Testis (tissue), 3 donors: Measurements from ENCODE around the gene VPS52. TPM values are rescaled to one million over a fixed set of nuclear protein-coding genes. Genes with fewer than 3 reads are reported as not detected.

ENCODE experiments used
- DNase-seq: peaks from one replicate; pipeline ENCODE4 v3.0.0-alpha.2; 2019
- H3K27ac ChIP-seq, 2 donors: fragments of 200-600 bp; sonication (generic); one replicate each; pipeline ENCODE4 v1.5.1; 2019
- H3K27me3 ChIP-seq: fragments of 200-600 bp; sonication (generic); one replicate; pipeline ENCODE4 v1.5.1; 2019
- H3K36me3 ChIP-seq: fragments of 200-600 bp; sonication (generic); one replicate; pipeline ENCODE4 v1.5.1; 2017; ENCODE audit warnings: low read depth; ENCODE audit errors: missing control alignments
- H3K4me1 ChIP-seq: fragments of 200-600 bp; sonication (generic); one replicate; pipeline ENCODE4 v1.5.1; 2019
- H3K4me3 ChIP-seq, 2 donors: fragments of 200-600 bp; sonication (generic); one replicate each; pipeline ENCODE4 v1.5.1; 2017 to 2019
- H3K9me3 ChIP-seq: fragments of 200-600 bp; sonication (generic); one replicate; pipeline ENCODE4 v1.5.1; 2017
- POLR2A ChIP-seq: fragments of 450-650 bp; IDR thresholded peaks from one replicate; pipeline ENCODE4 v1.6.1; 2017; ENCODE audit warnings: antibody characterized with exemption, mild to moderate bottlenecking, moderate library complexity
- WGBS, 2 donors: methylation state at CpG; one replicate each; pipeline ENCODE4 v1.1.5; 2018; 5-methylcytosine and 5-hydroxymethylcytosine counted together
- intact Hi-C: fragments of 100-400 bp; cut with DNase I; formaldehyde crosslinking; loops from one replicate; pipeline ENCODE4 v1.15.1; 2023; ENCODE audit warnings: low total_unique reads
- polyA plus RNA-seq: library from polyadenylated mRNA; stranded (reverse); fragments of 350-450 nt; fragmentation: Illumina TruSeq; extraction: RNeasy Lipid Tissue Mini Kit (QIAGEN cat#74804); gene quantifications from one replicate; pipeline ENCODE4 v1.2.3, GENCODE V29; 2014; ENCODE audit warnings: low read depth, low replicate concordance; ENCODE audit not compliant: insufficient read depth
- total RNA-seq, 2 donors: library from RNA; depleted of rRNA; stranded (reverse); fragments of >200 nt; gene quantifications; one replicate each; pipeline ENCODE4 v1.2.3, GENCODE V29; 2016
- TF ChIP-seq, protein P1 (sequence below), 3 experiments: fragments of 450-650 bp in 2 of 3; fragments of 200-600 bp in 1 of 3; sonication (generic) in 1 of 3; IDR thresholded peaks; one replicate each; pipeline ENCODE4 v1.5.1; 2016 to 2019; ENCODE audit warnings: antibody characterized with exemption in 3 of 3, mild to moderate bottlenecking in 2 of 3, moderate library complexity in 1 of 3

Gene VPS52
- total and polyA plus RNA-seq, 3 donors from 2014 or later: 71.0 to 87.1 (median 85.0) TPM

DNA sequence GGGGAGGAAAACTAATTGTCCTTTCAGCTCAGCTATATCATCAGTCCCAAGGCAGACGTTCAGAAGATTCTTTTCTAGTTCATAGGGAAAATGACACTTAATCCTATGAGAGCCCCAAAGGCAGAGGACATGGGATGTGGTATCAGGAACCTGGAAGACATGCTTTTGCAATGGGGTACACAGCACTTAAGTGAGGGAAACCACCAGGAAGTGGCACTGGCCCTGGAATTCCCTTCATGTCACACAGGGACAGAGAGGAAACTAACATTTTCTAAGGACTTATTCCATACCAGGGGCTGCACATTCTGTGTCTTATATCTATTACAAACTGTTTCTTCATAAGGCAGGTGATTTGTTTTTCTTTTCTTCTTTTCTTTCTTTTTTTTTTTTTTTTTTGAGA lies 28.2 kb downstream of the VPS52 start:
- no peak for DNase-seq
- H3K4me1 ChIP-seq: peaks cover 6% of the 10 kb centered on the region

DNA sequence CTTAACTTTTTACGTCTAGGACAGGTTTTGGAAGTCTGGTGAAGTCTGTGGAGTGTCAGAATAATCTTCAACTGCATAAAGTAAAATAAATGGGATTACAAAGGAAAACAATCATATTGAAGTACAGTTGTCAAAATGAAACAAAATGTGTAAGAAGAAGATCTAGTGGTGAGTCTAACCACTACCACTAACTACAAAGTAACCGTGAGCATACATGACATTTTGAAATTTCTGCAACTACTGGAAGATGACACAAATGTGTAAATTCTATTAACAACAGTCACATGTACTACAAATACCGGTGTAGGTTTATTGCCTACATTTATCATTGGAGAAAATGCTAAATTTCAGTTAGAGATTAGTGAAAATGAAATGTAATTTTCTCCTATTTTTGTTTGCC lies 29.7 kb downstream of the VPS52 start:
- H3K27me3 ChIP-seq: no peaks in the 10 kb centered on the region
- H3K36me3 ChIP-seq: no peaks in the 10 kb centered on the region
- intact Hi-C loops: no loop called here
- no peak overlapping the region for H3K4me3 ChIP-seq
- WGBS, 2 donors: 63 to 70% methylated on average over 3 of the region's 3 CpGs
- H3K27ac ChIP-seq: no peak overlapping the region
- DNase-seq: no peak
- TF ChIP-seq POLR2A: no peak
- TF ChIP-seq, protein P1, sequence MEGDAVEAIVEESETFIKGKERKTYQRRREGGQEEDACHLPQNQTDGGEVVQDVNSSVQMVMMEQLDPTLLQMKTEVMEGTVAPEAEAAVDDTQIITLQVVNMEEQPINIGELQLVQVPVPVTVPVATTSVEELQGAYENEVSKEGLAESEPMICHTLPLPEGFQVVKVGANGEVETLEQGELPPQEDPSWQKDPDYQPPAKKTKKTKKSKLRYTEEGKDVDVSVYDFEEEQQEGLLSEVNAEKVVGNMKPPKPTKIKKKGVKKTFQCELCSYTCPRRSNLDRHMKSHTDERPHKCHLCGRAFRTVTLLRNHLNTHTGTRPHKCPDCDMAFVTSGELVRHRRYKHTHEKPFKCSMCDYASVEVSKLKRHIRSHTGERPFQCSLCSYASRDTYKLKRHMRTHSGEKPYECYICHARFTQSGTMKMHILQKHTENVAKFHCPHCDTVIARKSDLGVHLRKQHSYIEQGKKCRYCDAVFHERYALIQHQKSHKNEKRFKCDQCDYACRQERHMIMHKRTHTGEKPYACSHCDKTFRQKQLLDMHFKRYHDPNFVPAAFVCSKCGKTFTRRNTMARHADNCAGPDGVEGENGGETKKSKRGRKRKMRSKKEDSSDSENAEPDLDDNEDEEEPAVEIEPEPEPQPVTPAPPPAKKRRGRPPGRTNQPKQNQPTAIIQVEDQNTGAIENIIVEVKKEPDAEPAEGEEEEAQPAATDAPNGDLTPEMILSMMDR (IDR thresholded peaks at IDR 0.05): no peak
- H3K9me3 ChIP-seq: no peaks in the 10 kb centered on the region
- H3K4me1 ChIP-seq: no peaks in the 10 kb centered on the region

More for the DNA sequence above, 28.2 kb downstream of the VPS52 start:
- Histone ChIP-seq H3K27ac (no peak overlapping the region), H3K4me3 (no peak overlapping the region), H3K9me3 (no peaks in the 10 kb centered on the region), H3K36me3 (no peaks in the 10 kb centered on the region), H3K27me3 (no peaks in the 10 kb centered on the region)
- intact Hi-C loops: no loop called here
- TF ChIP-seq, protein P1 (IDR thresholded peaks at IDR 0.05): no peak
- no peak for TF ChIP-seq POLR2A
- WGBS, 2 donors: 31 to 53% methylated on average over 1 of the region's 1 CpG

GRCh38 chr6:33237741-33238140 lies 33.9 kb downstream of the VPS52 start:
- Histone ChIP-seq H3K4me3 (no peak overlapping the region), H3K9me3 (no peaks in the 10 kb centered on the region), H3K27ac (peak overlapping the region in 1 of 2 donors; percentile 7), H3K36me3 (no peaks in the 10 kb centered on the region), H3K4me1 (no peaks in the 10 kb centered on the region), H3K27me3 (no peaks in the 10 kb centered on the region)
- intact Hi-C loops: loop anchor here (5.0 kb wide), 1 partner anchor 90 kb away; no protein-coding TSS in a partner anchor
- peak; percentile 83 for DNase-seq
- no peak for TF ChIP-seq POLR2A
- TF ChIP-seq, protein P1 (IDR thresholded peaks at IDR 0.05): no peak
- WGBS, 2 donors: 28 to 42% methylated on average over 2 of the region's 2 CpGs

GRCh38 chr6:33236852-33237251 lies 34.8 kb downstream of the VPS52 start:
- intact Hi-C loops: loop anchor here (5.0 kb wide), 1 partner anchor 90 kb away; no protein-coding TSS in a partner anchor

More at GRCh38 chr6:33236852-33237251, 34.8 kb downstream of the VPS52 start:
- TF ChIP-seq, protein P1 (IDR thresholded peaks at IDR 0.05): no peak
- no peak for TF ChIP-seq POLR2A
- no peak for DNase-seq
- H3K4me3 ChIP-seq: no peak overlapping the region
- H3K4me1 ChIP-seq: no peaks in the 10 kb centered on the region
- WGBS, 2 donors: 90 to 91% methylated on average over 6 of the region's 6 CpGs
- H3K36me3 ChIP-seq: no peaks in the 10 kb centered on the region
- peak overlapping the region in 1 of 2 donors; percentile 7 for H3K27ac ChIP-seq
- no peaks in the 10 kb centered on the region for H3K27me3 ChIP-seq
- no peaks in the 10 kb centered on the region for H3K9me3 ChIP-seq
